Measurements from ENCODE around the gene C9orf43.
"Not testable (repeated sequence)": the region's sequence is repeated elsewhere in the genome, so short reads cannot be mapped to it uniquely, and the experiment has no call there.

The C9orf43 gene, protein sequence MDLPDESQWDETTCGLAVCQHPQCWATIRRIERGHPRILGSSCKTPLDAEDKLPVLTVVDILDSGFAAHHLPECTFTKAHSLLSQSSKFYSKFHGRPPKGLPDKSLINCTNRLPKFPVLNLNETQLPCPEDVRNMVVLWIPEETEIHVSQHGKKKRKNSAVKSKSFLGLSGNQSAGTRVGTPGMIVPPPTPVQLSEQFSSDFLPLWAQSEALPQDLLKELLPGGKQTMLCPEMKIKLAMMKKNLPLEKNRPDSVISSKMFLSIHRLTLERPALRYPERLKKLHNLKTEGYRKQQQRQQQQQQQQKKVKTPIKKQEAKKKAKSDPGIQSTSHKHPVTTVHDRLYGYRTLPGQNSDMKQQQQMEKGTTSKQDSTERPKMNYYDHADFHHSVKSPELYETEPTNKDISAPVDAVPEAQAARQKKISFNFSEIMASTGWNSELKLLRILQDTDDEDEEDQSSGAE

DNA sequence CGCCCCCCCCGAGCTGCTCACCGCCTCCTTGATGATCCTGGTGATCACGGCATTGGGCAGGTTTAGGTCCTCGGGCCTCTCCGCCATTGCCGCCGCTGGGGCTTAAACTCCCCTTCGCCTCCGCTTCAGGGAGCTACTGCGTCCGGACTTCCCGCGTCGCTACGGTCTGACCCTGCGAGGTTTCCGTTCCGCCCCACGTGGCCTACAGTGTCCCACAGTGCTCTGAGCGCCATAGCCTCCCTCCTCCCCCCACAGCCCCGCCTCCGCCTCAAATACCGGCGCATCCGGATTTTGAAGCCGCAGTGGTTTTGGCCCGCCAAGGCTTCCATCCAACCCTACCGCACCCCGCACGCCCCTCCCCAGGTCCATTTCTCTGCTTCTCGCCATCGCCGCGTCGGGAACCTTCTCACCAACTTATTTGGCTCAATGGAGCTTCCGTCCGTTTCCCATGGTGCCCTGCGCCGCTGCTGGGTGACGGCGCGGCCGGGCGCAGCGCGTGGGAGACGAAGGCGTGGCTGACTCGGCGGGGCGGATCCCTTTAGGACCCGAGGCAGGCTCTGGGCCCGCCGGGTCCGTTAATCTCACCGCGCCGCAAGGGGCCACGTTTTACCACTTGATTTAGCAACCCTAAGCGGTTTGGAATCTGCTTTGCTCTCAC, at the start of gene C9orf43, which contains the start of gene POLE3:
Gene C9orf43, plus strand, starts transcription at position 541 of the 658 bp plus-strand sequence. CDS start 2,747 bp downstream, outside the sequence.
Gene POLE3, minus strand, starts transcription at position 469 of the 658 bp plus-strand sequence. Its CDS starts 382 bp downstream, at position 87.
- peak; percentile 83 to 94 for DNase-seq

DNA sequence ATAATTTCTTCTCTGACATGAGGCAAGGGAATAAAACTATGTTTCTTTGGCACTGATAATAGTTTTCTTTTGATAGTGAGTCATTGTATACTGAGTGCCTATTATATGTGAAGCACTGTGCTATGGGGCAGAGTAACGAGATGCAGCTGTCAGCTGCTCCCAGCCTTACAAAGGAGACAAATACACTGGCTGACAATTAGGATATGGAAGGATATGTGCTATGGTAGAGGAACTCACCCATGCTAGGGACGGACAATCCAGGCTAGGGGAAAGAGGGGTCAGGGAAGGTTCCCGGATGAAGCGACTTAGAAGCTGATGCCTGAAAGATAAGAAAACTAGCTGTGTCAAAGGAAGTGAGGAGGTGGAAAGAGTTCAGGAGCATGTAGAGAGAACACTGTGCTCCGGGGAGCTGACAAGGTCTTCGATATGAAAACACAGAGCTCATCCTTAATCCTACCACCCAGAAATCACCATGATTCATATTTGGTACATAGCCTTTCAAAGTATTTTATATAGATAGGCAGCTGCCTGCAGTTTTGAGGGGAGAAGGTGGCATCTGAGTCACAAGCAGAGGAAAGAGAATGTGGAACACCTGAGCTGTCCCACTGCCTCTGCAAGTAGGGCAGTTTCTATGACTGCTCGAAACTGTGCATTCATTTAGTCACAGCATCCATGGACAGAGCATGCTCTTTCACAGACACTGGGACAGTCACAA, 49.1 kb upstream of the C9orf43 start:
- no peak for DNase-seq

- no peak for DNase-seq
Observed at GRCh38 chr9:113363336-113363735, 47.2 kb upstream of the C9orf43 start.

DNA sequence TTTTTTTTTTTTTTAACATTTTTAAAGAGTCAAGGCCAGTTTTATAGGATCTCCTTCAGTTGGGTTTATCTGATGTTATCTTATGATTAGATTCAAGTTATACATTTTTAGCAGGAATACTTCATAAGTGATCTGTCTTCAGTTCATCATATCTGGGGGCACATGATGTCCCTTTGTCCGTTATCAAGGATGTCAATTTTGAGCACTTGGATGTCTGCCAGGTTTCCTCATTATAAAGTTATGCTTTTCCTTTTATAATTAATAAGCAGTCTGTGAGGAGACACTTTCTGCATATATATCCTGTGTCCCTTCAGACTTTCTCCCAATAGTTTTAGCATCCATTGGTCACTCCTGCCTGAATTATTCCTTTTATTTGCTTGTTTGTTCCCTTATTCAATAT, 45.6 kb upstream of the C9orf43 start:
- no peak for DNase-seq

DNA sequence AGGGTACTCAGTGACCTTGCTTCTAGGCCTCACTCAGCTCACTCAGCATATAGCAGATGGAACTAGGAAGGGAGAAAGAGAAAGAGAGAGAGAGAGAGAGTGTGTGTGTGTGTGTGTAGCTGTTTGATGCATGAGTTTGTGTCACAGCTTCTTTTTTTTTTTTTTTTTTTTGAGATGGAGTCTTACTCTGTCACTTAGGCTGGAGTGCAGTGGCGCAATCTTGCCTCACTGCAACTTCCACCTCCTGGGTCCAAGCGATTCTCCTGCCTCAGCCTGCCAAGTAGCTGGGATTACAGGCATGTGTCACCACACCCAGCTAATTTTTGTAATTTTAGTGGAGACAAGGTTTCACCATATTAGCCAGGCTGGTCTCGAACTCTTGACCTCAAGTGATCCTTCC, 44.9 kb upstream of the C9orf43 start:
- DNase-seq, result not testable (repeated sequence)

DNA sequence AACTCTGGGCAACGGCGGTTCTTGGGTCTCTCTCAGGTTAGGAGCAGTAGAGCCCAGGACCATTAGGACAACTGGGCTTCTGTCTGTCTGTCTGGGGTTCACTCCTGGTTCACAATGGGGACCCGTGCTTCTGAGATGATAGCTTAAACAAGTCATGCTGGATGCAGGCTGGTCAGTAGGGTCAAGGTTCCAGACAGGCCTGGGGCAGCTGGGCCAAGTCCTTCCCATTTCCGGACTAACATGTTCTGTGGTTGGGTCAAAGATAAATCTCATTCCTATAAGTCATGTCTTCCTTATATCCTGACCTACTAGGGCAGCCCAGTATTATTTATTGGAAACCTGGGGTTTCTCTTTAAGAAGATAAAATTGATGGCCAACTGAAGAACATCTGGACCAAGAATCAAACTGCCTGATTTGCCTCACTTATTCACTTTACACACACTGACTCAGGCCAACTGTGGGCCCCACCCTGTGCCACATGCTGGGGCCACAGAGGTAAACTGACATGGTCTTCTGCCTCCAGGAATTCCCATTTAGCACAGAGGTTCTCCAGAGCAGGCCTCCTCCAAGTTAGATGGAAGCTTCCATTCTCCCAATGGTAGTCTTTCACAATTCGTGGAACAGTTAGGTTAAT, 42.1 kb upstream of the C9orf43 start:
- no peak for DNase-seq

GRCh38 chr9:113368982-113369854, 41.3 kb upstream of the C9orf43 start:
- DNase-seq, result no peak

- no peak for DNase-seq
Observed at GRCh38 chr9:113369855-113370140, 40.7 kb upstream of the C9orf43 start.

GRCh38 chr9:113370806-113371325, 39.7 kb upstream of the C9orf43 start:
- DNase-seq, result no peak

DNA sequence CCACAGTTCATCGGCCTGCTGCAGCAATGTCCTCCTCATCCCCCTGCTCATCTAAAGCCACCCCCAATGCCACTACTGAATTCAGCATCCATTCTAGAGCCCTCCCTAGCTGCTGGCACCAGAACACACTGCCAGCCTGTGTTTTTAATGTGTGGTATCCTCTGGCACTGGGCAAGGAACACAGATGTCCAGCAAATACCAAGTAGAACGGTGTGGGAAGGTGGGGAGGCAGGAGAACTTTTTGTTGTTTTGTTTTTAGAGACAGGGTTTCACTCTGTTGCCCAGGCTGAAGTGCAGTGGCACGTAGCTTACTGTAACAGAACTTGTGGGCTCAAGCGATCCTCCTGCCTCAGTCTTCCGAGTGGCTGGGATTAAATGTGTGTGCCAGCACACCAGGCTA, 38.5 kb upstream of the C9orf43 start:
- DNase-seq, result no peak

GRCh38 chr9:113373256-113373655, 37.3 kb upstream of the C9orf43 start:
- no peak for DNase-seq

DNA sequence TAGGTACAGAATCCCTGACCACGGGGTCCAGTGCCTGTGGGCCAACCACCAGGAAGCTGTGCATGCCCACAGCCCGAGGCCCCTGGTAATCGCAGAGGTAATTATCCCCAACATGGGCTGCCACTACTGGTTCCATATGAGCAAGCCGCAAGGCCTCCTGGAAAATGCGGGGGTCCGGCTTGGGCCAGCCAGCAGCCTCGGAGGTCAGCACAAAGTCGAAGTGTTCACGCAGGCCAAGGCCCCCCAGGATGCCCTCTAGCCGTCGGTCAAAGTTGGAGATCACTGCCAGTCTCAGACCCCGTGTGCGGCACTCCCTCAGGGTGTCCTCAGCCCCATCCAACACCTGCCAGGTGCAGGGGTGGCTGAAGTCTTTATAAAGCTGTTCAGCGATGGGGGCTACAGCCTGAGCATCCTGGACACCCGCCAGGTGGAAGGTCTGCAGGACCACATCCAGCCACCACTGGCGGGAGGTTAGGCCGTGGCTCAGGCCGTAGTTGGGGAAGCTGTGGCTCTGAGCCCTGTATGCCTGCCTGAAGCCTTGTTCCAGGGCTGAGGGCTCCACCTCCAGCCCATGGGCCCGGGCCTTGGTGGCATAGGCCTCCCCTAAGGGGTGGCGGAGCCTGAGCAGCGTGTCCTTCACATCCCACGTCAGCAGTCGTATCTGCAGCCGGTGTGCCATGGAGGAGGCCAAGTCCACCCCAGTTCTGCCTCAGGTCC, 36.7 kb upstream of the C9orf43 start:
- DNase-seq, result no peak

- DNase-seq, result no peak
Observed at GRCh38 chr9:113375057-113376023, 35.2 kb upstream of the C9orf43 start.

- DNase-seq, result peak; percentile 8 to 82
Observed at GRCh38 chr9:113376634-113377567, 33.6 kb upstream of the C9orf43 start, which contains the start of gene HDHD3. TSS of gene HDHD3 (minus strand) at chr9:113376986. CDS start at chr9:113374354, 2,632 bp downstream.

GRCh38 chr9:113379094-113379828, 31.3 kb upstream of the C9orf43 start:
- not testable (repeated sequence) for DNase-seq

DNA sequence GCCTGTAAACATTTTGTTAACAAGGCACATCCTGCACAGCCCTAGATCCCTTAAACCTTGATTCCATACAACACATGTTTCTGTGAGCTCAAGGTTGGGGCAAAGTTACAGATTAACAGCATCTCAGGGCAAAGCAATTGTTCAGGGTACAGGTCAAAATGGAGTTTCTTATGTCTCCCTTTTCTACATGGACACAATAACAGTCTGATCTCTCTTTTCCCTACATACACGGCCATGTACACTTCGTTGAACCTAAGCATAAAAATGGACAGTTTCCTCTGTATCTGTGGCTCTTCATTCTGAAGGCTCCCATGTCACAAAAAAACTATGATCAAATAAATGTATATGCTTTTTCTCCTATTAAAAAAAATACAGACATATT, 30.7 kb upstream of the C9orf43 start:
- DNase-seq, result not testable (repeated sequence)

- no peak for DNase-seq
Observed at GRCh38 chr9:113380869-113381378, 29.6 kb upstream of the C9orf43 start.

DNA sequence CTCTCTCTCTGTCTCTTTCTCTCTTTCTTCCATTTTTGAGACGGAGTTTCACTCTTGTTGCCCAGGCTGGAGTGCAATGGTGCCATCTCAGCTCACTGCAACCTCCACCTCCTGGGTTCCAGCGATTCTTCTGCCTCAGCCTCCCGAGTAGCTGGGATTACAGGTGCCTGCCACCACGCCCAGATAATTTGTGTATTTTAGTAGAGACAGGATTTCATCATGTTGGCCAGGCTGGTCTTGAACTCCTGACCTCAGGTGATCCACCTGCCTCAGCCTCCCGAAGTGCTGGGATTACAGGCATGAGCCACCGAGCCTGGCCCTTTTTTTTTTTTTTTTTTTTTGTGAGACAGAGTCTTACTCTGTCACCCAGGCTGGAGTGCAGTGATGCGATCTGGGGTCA, 29.1 kb upstream of the C9orf43 start:
- DNase-seq, result not testable (repeated sequence)
